ENCODE data around the gene CCSER2. TPM values are rescaled to one million over a fixed set of nuclear protein-coding genes. Genes with fewer than 3 reads are reported as not detected.
A peak's percentile ranks its signal among the peaks of the same experiment; 100 is the strongest.

Gene CCSER2
- total RNA-seq, 1 experiment from 2014 or later = 56.6 TPM

DNA sequence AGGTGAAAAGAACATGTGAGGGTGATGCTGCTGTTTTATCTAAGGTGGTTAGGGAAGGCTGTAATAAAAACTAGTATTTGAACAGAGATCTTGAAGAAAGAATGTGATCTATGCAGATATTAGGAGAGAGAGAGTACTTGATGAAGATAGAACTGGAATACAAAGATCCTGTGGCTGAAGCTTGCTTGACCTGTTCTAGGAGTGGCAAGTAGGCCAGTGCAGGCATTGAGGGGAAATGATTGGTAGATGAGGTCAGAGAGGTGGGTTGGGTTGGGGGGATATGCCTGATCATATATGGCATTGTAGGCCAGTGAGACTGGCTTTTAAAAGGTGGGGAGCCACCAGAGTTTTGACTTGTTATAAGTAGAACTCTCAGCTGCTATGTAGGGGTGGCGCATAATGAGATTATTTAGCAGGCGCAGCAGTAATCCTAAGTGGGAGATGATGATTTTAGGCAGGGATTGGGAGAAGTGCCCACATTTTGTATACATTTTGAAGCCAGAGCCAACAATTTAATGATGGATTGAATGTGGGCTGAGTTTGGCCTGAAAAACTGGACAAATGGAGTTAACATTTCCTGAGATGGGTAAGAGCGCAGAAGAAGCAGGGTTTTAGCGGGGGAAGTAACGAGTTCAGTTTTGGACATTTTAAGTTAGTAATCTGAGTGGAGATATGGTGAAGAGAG is 8.2 kb downstream of the CCSER2 start:
- Histone ChIP-seq H3K27ac (peak overlapping the region; percentile 6; the same call in 1 of the 2 replicates), H3K9me3 (ENCODE audit: insufficient read depth, low read depth) (no peaks in the 10 kb centered on the region), H3K79me2 (ENCODE audit: low read depth) (peaks cover 79% of the 10 kb centered on the region), H3K36me3 (ENCODE audit: low read depth) (no peaks in the 10 kb centered on the region), H3K27me3 (ENCODE audit: insufficient read depth, low read depth) (no peaks in the 10 kb centered on the region), H3F3A (ENCODE audit: insufficient read depth, low read depth) (peaks cover 3% of the 10 kb centered on the region; the same call in 1 of the 2 replicates), H3K9me2 (ENCODE audit: insufficient read depth) (no peaks in the 10 kb centered on the region), H4K20me1 (ENCODE audit: insufficient read depth) (no peaks in the 10 kb centered on the region; the same call in 1 of the 2 replicates), H3K4me3 (no peak overlapping the region), H3K4me2 (peak overlapping the region; percentile 29), H3K4me1 (replicated peaks; ENCODE audit: insufficient read depth) (peaks cover 25% of the 10 kb centered on the region), H2AFZ (no peak overlapping the region)
- POLR2A ChIA-PET (ENCODE audit: unreplicated experiment) = interaction anchor here (0.6 kb wide), 1 partner anchor 89 kb away, joined by 5 read pairs; no protein-coding TSS in a partner anchor
- TSS peak; percentile 27 for BruUV-seq (replicated peaks)
- CTCF ChIA-PET = no interaction called here
- intact Hi-C loops (cut with micrococcal nuclease; ENCODE audit: unreplicated experiment) = loop anchor here (1.0 kb wide), 2 partner anchors 66 to 191 kb away; no protein-coding TSS in a partner anchor
- peak; percentile 51 to 69 for DNase-seq
- TF ChIP-seq EZH2 (IDR thresholded peaks at IDR 0.05; ENCODE audit: low read depth) = no peak
- TF ChIP-seq, protein P1, sequence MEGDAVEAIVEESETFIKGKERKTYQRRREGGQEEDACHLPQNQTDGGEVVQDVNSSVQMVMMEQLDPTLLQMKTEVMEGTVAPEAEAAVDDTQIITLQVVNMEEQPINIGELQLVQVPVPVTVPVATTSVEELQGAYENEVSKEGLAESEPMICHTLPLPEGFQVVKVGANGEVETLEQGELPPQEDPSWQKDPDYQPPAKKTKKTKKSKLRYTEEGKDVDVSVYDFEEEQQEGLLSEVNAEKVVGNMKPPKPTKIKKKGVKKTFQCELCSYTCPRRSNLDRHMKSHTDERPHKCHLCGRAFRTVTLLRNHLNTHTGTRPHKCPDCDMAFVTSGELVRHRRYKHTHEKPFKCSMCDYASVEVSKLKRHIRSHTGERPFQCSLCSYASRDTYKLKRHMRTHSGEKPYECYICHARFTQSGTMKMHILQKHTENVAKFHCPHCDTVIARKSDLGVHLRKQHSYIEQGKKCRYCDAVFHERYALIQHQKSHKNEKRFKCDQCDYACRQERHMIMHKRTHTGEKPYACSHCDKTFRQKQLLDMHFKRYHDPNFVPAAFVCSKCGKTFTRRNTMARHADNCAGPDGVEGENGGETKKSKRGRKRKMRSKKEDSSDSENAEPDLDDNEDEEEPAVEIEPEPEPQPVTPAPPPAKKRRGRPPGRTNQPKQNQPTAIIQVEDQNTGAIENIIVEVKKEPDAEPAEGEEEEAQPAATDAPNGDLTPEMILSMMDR (conservative IDR thresholded peaks at IDR 0.05) = no peak

DNA sequence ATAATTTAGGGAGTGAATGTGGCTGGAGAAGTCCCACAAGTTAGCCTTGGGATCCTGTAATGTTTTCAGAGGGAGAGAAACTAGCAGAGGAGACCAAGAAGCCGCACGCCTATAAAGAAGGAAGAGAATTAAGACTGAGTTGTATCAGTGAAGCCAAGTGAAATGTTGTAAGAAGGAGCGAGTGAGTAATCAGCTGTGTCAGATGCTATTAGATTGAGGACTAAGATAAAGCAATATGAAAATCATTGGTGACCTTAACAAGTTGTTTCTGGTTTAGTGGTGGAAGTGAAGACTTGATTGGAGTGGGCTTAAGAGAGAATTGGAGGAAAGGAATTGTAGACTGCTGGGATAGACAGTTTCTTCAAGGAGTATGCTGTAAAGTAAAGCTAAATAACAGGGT is 8.8 kb downstream of the CCSER2 start:
- ChIA-PET CTCF (no interaction called here), POLR2A (ENCODE audit: unreplicated experiment) (interaction anchor here (0.6 kb wide), 1 partner anchor 9 kb away, joined by 18 read pairs; no protein-coding TSS in a partner anchor)
- H3K9me2 ChIP-seq (ENCODE audit: insufficient read depth) = no peaks in the 10 kb centered on the region
- H3K27ac ChIP-seq = peak overlapping the region; percentile 5; the same call in 1 of the 2 replicates
- no peaks in the 10 kb centered on the region for H3K9me3 ChIP-seq (ENCODE audit: insufficient read depth, low read depth)
- DNase-seq = peak in 1 of 2 experiments; percentile 67
- H3F3A ChIP-seq (ENCODE audit: insufficient read depth, low read depth) = peaks cover 3% of the 10 kb centered on the region; the same call in 1 of the 2 replicates
- no peak overlapping the region for H3K4me3 ChIP-seq
- no TSS peak for BruUV-seq (replicated peaks)
- no peaks in the 10 kb centered on the region for H3K36me3 ChIP-seq (ENCODE audit: low read depth)
- no peaks in the 10 kb centered on the region for H3K27me3 ChIP-seq (ENCODE audit: insufficient read depth, low read depth)
- no peak overlapping the region for H2AFZ ChIP-seq
- peaks cover 80% of the 10 kb centered on the region for H3K79me2 ChIP-seq (ENCODE audit: low read depth)
- 0 out of 2 replicates have a peak overlapping the region, but pooled peaks have one; percentile 11 for H3K4me2 ChIP-seq
- intact Hi-C loops (cut with micrococcal nuclease; ENCODE audit: unreplicated experiment) = no loop called here
- no peaks in the 10 kb centered on the region; the same call in 1 of the 2 replicates for H4K20me1 ChIP-seq (ENCODE audit: insufficient read depth)
- peaks cover 25% of the 10 kb centered on the region for H3K4me1 ChIP-seq (replicated peaks; ENCODE audit: insufficient read depth)
- TF ChIP-seq, protein P1 (conservative IDR thresholded peaks at IDR 0.05) = no peak
- TF ChIP-seq EZH2 (IDR thresholded peaks at IDR 0.05; ENCODE audit: low read depth) = no peak

DNA sequence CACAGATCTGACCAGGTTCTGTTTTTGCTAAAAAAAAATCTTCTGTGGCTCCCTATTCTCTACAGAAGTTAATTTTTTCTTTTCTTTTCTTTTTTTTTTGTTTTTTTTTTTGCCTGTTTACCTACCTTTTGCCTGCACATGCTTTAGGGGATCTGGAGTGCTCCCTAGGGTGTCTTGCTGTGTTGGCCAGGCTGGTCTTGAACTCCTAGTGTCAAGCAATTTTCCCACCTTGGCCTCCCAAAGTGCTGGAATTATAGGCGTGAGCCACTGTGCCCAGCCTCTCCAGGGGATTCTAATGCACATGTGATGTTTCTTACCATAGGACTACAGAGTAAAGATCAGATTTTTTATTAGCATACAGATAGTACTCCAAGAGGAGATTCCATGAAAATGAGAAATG is 10.6 kb downstream of the CCSER2 start:
- CTCF ChIA-PET = no interaction called here
- TF ChIP-seq, protein P1 (conservative IDR thresholded peaks at IDR 0.05) = no peak
- TF ChIP-seq EZH2 (IDR thresholded peaks at IDR 0.05; ENCODE audit: low read depth) = no peak
- Histone ChIP-seq H3F3A (ENCODE audit: insufficient read depth, low read depth) (peaks cover 3% of the 10 kb centered on the region; the same call in 1 of the 2 replicates), H3K9me2 (ENCODE audit: insufficient read depth) (no peaks in the 10 kb centered on the region), H2AFZ (no peak overlapping the region), H3K9me3 (ENCODE audit: insufficient read depth, low read depth) (no peaks in the 10 kb centered on the region), H4K20me1 (ENCODE audit: insufficient read depth) (no peaks in the 10 kb centered on the region; the same call in 1 of the 2 replicates), H3K4me2 (no peak overlapping the region), H3K79me2 (ENCODE audit: low read depth) (peaks cover 71% of the 10 kb centered on the region), H3K4me3 (no peak overlapping the region), H3K27me3 (ENCODE audit: insufficient read depth, low read depth) (no peaks in the 10 kb centered on the region), H3K4me1 (replicated peaks; ENCODE audit: insufficient read depth) (peaks cover 25% of the 10 kb centered on the region), H3K27ac (no peak overlapping the region), H3K36me3 (ENCODE audit: low read depth) (no peaks in the 10 kb centered on the region)
- intact Hi-C loops (cut with micrococcal nuclease; ENCODE audit: unreplicated experiment) = no loop called here
- POLR2A ChIA-PET (ENCODE audit: unreplicated experiment) = no interaction called here
- DNase-seq = no peak
- no TSS peak for BruUV-seq (replicated peaks)
